ENCODE data around the gene FBXW11.

The FBXW11 gene

DNA sequence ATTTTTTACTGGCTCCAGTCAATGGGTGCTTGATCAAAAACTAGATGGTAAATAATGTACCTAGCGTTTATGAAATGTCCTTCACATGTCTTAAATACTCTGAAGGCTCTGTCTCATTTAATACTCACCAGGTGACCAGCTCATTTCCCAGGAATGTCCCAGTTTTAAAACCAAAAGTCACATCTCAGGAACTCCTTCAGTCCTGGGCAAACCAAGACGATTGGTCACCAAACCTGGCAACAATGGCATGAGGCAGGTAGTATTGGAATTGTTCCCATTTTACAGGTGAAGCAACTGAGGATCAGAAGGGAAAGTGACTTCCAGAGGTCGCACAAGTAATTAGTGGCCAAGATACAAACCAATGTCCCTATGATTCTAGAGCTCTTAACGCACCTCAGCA is 193.2 kb downstream of the FBXW11 start:
- no peak for DNase-seq
- H3K27ac Mint-ChIP-seq, result no peak overlapping the region
- H3K4me1 Mint-ChIP-seq, result peaks cover 4% of the 10 kb centered on the region
- H3K4me3 Mint-ChIP-seq, result no peak overlapping the region
- TF ChIP-seq, protein P1, sequence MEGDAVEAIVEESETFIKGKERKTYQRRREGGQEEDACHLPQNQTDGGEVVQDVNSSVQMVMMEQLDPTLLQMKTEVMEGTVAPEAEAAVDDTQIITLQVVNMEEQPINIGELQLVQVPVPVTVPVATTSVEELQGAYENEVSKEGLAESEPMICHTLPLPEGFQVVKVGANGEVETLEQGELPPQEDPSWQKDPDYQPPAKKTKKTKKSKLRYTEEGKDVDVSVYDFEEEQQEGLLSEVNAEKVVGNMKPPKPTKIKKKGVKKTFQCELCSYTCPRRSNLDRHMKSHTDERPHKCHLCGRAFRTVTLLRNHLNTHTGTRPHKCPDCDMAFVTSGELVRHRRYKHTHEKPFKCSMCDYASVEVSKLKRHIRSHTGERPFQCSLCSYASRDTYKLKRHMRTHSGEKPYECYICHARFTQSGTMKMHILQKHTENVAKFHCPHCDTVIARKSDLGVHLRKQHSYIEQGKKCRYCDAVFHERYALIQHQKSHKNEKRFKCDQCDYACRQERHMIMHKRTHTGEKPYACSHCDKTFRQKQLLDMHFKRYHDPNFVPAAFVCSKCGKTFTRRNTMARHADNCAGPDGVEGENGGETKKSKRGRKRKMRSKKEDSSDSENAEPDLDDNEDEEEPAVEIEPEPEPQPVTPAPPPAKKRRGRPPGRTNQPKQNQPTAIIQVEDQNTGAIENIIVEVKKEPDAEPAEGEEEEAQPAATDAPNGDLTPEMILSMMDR (IDR thresholded peaks at IDR 0.05), result no peak
- peaks cover 9% of the 10 kb centered on the region for H3K36me3 Mint-ChIP-seq (ENCODE audit: low read depth)
- peaks cover 14% of the 10 kb centered on the region for H3K27me3 Mint-ChIP-seq (ENCODE audit: low read depth, poor library complexity)
- peaks cover 36% of the 10 kb centered on the region for H3K9me3 Mint-ChIP-seq
